Pancreas (tissue), 10 donors: ENCODE data around the gene COL4A1. TPM values are rescaled to one million over a fixed set of nuclear protein-coding genes. Genes with fewer than 3 reads are reported as not detected.

Experiments
- ATAC-seq, 4 donors: fragments of 200-7000 bp; cut with Tn5 transposase; one replicate each; pipeline versions ENCODE4 v1.8.0 to v1.9.1; 2020; ENCODE audit warnings: mild to moderate bottlenecking in 4 of 4, moderate library complexity in 4 of 4
- DNase-seq, 6 donors: peaks; one replicate each; pipeline ENCODE4 v3.0.0-alpha.2; 2020
- FAIRE-seq: peaks from 2 replicates; lab custom pipeline; 2012; peaks lifted over from hg19 to GRCh38; lab: Jason Lieb, UNC
- H3K27ac ChIP-seq, 4 donors: fragments of 200-600 bp; sonication (generic); 1 replicate in 3 of 4; 2 replicates in 1 of 4; pipeline versions ENCODE4 v1.5.0 to v1.8.0; 2020
- H3K27me3 ChIP-seq, 4 donors: fragments of 200-600 bp; one replicate each; pipeline ENCODE4 v1.8.0; 2021
- H3K36me3 ChIP-seq, 3 donors: fragments of 200-600 bp; sonication (generic) in 1 of 3; one replicate each; pipeline versions ENCODE4 v1.5.0 to v1.8.0; 2020 to 2021
- H3K4me1 ChIP-seq, 3 donors: fragments of 200-600 bp; one replicate each; pipeline ENCODE4 v1.8.0; 2021
- H3K4me3 ChIP-seq, 4 donors: fragments of 200-600 bp; sonication (generic) in 2 of 4; one replicate each; pipeline versions ENCODE4 v1.5.0 to v1.8.0; 2020 to 2021
- H3K9me3 ChIP-seq, 4 donors: fragments of 200-600 bp; one replicate each; pipeline ENCODE4 v1.8.0; 2021
- WGBS, 2 donors: extraction: QIAGEN DNeasy Blood & Tissue Kit; methylation state at CpG; one replicate each; pipeline ENCODE4 v1.1.7; 2013; 5-methylcytosine and 5-hydroxymethylcytosine counted together
- intact Hi-C, 3 donors: fragments of 100-400 bp; cut with DNase I; formaldehyde crosslinking; loops; one replicate each; pipeline versions ENCODE4 v1.11.1 to v1.14.2; 2022
- polyA plus RNA-seq, 2 donors: library from polyadenylated mRNA; stranded (reverse); fragments of 200-250 nt; gene quantifications; one replicate each; pipeline ENCODE4 v1.2.3, GENCODE V29; 2013
- total RNA-seq, 6 donors: library from RNA; stranded (reverse); fragmentation: NEBNext Ultra II Directional in 4 of 6; extraction: Animal tissue kit (Norgen Biotek cat#: 25700) in 4 of 6; gene quantifications; one replicate each; pipeline versions ENCODE4 v1.2.1 to v1.2.4, GENCODE V29; 2021 to 2023
- TF ChIP-seq, protein P1 (sequence below), 4 donors: fragments of 200-600 bp; sonication (generic) in 3 of 4; IDR thresholded peaks; one replicate each; pipeline versions ENCODE4 v1.5.0 to v1.8.0; 2021; ENCODE audit warnings: antibody characterized with exemption in 4 of 4
- donor health status: healthy with polysubstance abuse.
- donor health status: DM: no; HTN: no; CAD: no; lungs with moderate emphysema.
- donor health status: DM: no; HTN: no; CAD: no.
- donor health status: control.
- donor health status: control.
- donor health status: Bipolar disorder and iron deficiency.
- donor health status: DM: yes; HTN: yes; CAD: no.
- donor health status: DM: no; HTN: no; CAD: no.
- donor health status: DM: no; HTN: no; CAD: no.
- donor health status: DM: yes; HTN: yes; CAD: no.

COL4A1 gene
- total and polyA plus RNA-seq, 8 donors = 20.7 to 167 (median 35.6) TPM

DNA sequence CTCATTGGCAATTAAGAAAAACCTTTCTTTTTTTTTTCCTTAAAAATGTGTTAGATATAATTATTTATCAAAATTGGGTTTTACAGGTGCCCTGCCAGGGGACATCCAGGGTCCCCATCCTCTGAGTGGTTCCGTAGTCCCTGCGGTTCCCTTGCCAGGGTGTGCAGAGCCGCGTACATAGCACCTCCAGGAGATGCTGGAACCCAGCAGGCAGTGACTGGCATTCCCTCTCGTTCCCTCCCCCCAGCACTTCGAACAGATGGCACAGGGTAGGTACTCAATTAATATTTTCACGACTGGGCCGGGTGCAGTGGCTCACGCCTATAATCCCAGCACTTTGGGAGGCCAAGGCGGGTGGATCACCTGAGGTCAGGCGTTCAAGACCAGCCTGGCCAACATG lies 82.0 kb downstream of the COL4A1 start:
- intact Hi-C loops = no loop called here
- H3K4me1 ChIP-seq = no peaks in the 10 kb centered on the region
- no peaks in the 10 kb centered on the region for H3K9me3 ChIP-seq
- ATAC-seq (no peak), FAIRE-seq (no peak), DNase-seq (no peak)
- H3K27me3 ChIP-seq = no peaks in the 10 kb centered on the region
- WGBS, 2 donors = 77 to 81% methylated on average over 11 of the region's 11 CpGs
- H3K27ac ChIP-seq = no peak overlapping the region
- H3K4me3 ChIP-seq = no peak overlapping the region
- TF ChIP-seq, protein P1, sequence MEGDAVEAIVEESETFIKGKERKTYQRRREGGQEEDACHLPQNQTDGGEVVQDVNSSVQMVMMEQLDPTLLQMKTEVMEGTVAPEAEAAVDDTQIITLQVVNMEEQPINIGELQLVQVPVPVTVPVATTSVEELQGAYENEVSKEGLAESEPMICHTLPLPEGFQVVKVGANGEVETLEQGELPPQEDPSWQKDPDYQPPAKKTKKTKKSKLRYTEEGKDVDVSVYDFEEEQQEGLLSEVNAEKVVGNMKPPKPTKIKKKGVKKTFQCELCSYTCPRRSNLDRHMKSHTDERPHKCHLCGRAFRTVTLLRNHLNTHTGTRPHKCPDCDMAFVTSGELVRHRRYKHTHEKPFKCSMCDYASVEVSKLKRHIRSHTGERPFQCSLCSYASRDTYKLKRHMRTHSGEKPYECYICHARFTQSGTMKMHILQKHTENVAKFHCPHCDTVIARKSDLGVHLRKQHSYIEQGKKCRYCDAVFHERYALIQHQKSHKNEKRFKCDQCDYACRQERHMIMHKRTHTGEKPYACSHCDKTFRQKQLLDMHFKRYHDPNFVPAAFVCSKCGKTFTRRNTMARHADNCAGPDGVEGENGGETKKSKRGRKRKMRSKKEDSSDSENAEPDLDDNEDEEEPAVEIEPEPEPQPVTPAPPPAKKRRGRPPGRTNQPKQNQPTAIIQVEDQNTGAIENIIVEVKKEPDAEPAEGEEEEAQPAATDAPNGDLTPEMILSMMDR (IDR thresholded peaks at IDR 0.05) = no peak
- no peaks in the 10 kb centered on the region for H3K36me3 ChIP-seq

DNA sequence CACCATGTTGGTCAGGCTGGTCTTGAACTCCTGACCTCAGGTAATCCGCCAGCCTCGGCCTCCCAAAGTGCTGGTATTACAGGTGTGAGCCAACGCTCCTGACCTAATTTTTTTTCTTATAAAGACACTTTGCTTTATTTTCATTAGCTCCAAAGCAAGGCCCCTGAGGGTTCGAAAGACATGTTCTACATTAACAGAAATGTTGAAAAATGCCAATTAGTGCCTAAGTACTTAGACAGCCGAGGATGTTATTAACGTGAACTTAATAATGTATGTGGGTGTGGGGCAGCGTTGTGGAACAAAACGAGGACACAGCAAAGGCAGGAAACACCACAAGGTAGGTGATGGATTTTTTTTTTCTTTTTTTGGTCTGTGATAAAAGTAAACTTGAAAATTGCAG lies 82.4 kb downstream of the COL4A1 start:
- TF ChIP-seq, protein P1 (IDR thresholded peaks at IDR 0.05) = no peak
- Histone ChIP-seq H3K36me3 (no peaks in the 10 kb centered on the region), H3K27ac (no peak overlapping the region), H3K4me1 (no peaks in the 10 kb centered on the region), H3K4me3 (no peak overlapping the region), H3K27me3 (no peaks in the 10 kb centered on the region), H3K9me3 (no peaks in the 10 kb centered on the region)
- intact Hi-C loops = loop anchor here in 2 of 3 donors (5.0 kb wide), 2 partner anchors 188 to 198 kb away; no protein-coding TSS in a partner anchor
- DNase-seq = no peak
- WGBS, 2 donors = 70 to 77% methylated on average over 8 of the region's 8 CpGs
- FAIRE-seq = no peak
- ATAC-seq = no peak

DNA sequence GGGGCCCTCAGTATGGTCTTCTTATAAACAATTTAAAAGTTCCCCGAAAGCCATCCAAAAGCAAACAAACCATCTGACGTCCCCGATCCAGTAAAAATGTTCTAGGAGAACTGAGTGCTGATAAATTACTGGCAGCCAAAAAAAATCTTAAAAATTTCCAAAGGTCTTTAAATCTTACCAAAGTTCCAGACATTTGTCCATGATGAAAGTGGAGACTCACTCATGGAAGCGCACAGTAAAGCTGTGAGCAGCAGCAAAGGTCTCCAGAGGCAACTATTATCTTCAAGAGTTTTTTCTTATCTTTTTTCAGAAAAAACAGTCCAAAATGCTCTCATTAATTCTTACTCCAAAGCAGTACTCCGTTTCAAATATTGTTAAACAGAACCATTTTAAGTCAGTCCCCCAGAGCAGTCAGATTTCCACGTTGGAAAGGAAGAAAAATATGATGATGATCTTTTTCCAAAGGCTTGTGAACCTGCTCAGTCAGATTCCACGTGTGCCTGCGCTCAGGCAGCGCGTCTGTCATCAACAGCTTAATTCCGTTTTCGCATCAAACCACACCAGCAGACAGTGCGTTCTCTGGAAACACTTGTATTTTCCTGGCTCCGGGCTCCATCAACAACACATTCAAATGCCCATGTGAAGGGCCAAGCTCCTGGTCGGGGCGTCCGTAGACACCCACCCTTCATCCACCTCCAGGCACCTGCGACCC lies 85.4 kb downstream of the COL4A1 start:
- no peaks in the 10 kb centered on the region for H3K27me3 ChIP-seq
- no peak for FAIRE-seq
- peak in 3 of 4 donors; percentile 9 to 25 (median 19) for ATAC-seq
- no peaks in the 10 kb centered on the region for H3K4me1 ChIP-seq
- no peak for DNase-seq
- TF ChIP-seq, protein P1 (IDR thresholded peaks at IDR 0.05) = no peak
- H3K36me3 ChIP-seq = no peaks in the 10 kb centered on the region
- H3K27ac ChIP-seq = no peak overlapping the region
- WGBS, 2 donors = 43 to 48% methylated on average over 18 of the region's 18 CpGs
- intact Hi-C loops = loop anchor here in 2 of 3 donors (5.0 kb wide), 2 partner anchors 191 to 201 kb away; no protein-coding TSS in a partner anchor
- H3K4me3 ChIP-seq = no peak overlapping the region
- H3K9me3 ChIP-seq = no peaks in the 10 kb centered on the region

DNA sequence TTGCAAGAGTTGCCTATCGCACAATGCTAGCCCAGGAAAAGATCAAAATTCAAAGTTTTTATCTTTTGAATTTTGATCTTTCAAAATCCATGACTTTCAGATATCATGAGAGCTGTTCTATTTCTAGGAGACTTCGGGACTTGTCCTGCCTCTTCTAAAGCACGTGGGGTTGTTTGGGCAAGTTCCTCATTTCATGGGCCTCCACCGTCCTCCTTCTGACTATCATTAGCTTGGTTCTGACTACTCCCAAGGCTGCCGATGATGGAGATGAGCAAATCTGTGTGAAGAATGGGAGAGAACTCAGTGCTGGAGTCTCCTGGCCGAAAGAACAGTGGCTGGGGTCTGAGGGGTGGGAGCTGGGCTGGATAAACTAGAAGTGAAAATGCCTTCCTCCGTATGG lies 86.5 kb downstream of the COL4A1 start:
- WGBS, 2 donors = 61 to 62% methylated on average over 7 of the region's 7 CpGs
- Histone ChIP-seq H3K9me3 (no peaks in the 10 kb centered on the region), H3K4me3 (no peak overlapping the region), H3K36me3 (no peaks in the 10 kb centered on the region), H3K4me1 (no peaks in the 10 kb centered on the region), H3K27me3 (no peaks in the 10 kb centered on the region), H3K27ac (no peak overlapping the region)
- TF ChIP-seq, protein P1 (IDR thresholded peaks at IDR 0.05) = no peak
- no peak for DNase-seq
- FAIRE-seq = no peak
- no peak for ATAC-seq
- intact Hi-C loops = loop anchor here in 2 of 3 donors (5.0 kb wide), 2 partner anchors 192 to 202 kb away; no protein-coding TSS in a partner anchor
